ENCODE measurements around the gene CD5L.

GRCh38 chr1:157880621-157881020, 39.0 kb upstream of the CD5L start:
- TF ChIP-seq CTCF (IDR thresholded peaks at IDR 0.05) (no peak), EZH2phosphoT487 (IDR thresholded peaks at IDR 0.05) (no peak), EZH2 (IDR thresholded peaks at IDR 0.05) (no peak)
